Measurements from ENCODE around the gene MALRD1. TPM values are rescaled to one million over a fixed set of nuclear protein-coding genes. Genes with fewer than 3 reads are reported as not detected.

The MALRD1 gene
- total and polyA plus RNA-seq, 4 donors, result 0.17 to 17.9 (median 4.1) TPM

DNA sequence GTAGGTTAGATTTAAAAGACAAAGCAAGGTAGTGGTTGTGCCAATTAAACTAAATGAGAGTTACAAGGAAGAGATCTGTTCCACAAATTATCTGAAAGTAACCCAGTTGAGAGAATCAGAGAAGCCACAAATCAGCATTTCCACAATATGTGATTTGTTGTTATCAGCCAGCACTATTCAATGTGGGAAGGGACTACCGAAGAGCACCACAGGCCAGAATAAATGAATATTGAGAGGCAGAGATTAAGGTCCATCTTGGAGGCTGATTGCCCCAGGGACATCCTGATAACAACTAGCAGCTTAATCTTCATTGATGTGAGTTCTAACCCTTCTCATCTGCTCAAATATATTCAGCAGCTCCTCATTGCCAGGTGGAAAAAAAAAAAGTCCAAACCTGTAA, 367.6 kb downstream of the MALRD1 start:
- DNase-seq, result no peak
- TF ChIP-seq, protein P1, sequence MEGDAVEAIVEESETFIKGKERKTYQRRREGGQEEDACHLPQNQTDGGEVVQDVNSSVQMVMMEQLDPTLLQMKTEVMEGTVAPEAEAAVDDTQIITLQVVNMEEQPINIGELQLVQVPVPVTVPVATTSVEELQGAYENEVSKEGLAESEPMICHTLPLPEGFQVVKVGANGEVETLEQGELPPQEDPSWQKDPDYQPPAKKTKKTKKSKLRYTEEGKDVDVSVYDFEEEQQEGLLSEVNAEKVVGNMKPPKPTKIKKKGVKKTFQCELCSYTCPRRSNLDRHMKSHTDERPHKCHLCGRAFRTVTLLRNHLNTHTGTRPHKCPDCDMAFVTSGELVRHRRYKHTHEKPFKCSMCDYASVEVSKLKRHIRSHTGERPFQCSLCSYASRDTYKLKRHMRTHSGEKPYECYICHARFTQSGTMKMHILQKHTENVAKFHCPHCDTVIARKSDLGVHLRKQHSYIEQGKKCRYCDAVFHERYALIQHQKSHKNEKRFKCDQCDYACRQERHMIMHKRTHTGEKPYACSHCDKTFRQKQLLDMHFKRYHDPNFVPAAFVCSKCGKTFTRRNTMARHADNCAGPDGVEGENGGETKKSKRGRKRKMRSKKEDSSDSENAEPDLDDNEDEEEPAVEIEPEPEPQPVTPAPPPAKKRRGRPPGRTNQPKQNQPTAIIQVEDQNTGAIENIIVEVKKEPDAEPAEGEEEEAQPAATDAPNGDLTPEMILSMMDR (IDR thresholded peaks at IDR 0.05; ENCODE audit: control extremely low read depth, extremely low read depth), result no peak
- no peak for ATAC-seq (ENCODE audit: insufficient read depth, low FRiP score)

DNA sequence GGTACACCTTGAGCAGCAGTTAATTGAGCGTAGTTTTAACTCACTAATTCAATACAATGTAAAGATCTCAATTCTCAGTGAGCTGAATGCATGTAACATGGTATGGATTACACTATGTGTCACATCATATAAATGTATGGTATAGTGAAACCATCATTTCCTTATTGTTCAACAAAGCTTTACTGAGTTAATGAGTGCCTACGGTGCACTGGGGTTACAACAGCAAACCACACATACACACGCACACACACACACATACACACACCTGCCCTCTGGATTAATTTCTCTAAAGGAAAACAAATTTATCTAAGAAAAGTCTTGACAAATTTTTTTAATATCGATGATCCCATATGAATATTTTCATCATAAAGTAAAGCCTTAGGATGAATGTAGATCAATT, 369.1 kb downstream of the MALRD1 start:
- no peaks in the 10 kb centered on the region for H3K9me3 ChIP-seq (ENCODE audit: control insufficient read depth in 4 of 4, insufficient read depth in 3 of 4, low read length in 3 of 4)
- H3K4me3 ChIP-seq, result no peak overlapping the region
- H3K9ac ChIP-seq (ENCODE audit: insufficient read depth in 1 of 2, low read length in 2 of 2), result no peak overlapping the region
- no peaks in the 10 kb centered on the region for H3K36me3 ChIP-seq (ENCODE audit: control insufficient read depth in 4 of 4, insufficient read depth in 4 of 4, low read length in 4 of 4)
- TF ChIP-seq, protein P1 (IDR thresholded peaks at IDR 0.05; ENCODE audit: control extremely low read depth, extremely low read depth), result no peak
- DNase-seq (no peak), ATAC-seq (ENCODE audit: insufficient read depth, low FRiP score) (no peak)
- H3K27ac ChIP-seq (ENCODE audit: low read depth in 1 of 2, low read length in 1 of 2), result no peak overlapping the region
- no peaks in the 10 kb centered on the region for H3K27me3 ChIP-seq (ENCODE audit: control insufficient read depth in 3 of 3, insufficient read depth in 3 of 3, low read length in 2 of 3)
- peaks cover 0 to 29% (median 0%) of the 10 kb centered on the region in 5 donors for H3K4me1 ChIP-seq (ENCODE audit: control insufficient read depth in 5 of 5, insufficient read depth in 5 of 5, low read length in 5 of 5)
- 95% methylated on average over 4 of the region's 4 CpGs for WGBS, 2 donors

More for the DNA sequence above, 367.6 kb downstream of the MALRD1 start:
- H3K9me3 ChIP-seq (ENCODE audit: control insufficient read depth in 4 of 4, insufficient read depth in 3 of 4, low read length in 3 of 4), result no peaks in the 10 kb centered on the region
- WGBS, 2 donors, result 49 to 68% methylated on average over 1 of the region's 1 CpG
- no peak overlapping the region for H3K4me3 ChIP-seq
- no peak overlapping the region for H3K9ac ChIP-seq (ENCODE audit: insufficient read depth in 1 of 2, low read length in 2 of 2)
- H3K27ac ChIP-seq (ENCODE audit: low read depth in 1 of 2, low read length in 1 of 2), result no peak overlapping the region
- H3K36me3 ChIP-seq (ENCODE audit: control insufficient read depth in 4 of 4, insufficient read depth in 4 of 4, low read length in 4 of 4), result no peaks in the 10 kb centered on the region
- H3K4me1 ChIP-seq (ENCODE audit: control insufficient read depth in 5 of 5, insufficient read depth in 5 of 5, low read length in 5 of 5), result peaks cover 0 to 18% (median 0%) of the 10 kb centered on the region in 5 donors
- no peaks in the 10 kb centered on the region for H3K27me3 ChIP-seq (ENCODE audit: control insufficient read depth in 3 of 3, insufficient read depth in 3 of 3, low read length in 2 of 3)

- DNase-seq, result peak; percentile 74 to 97 (median 97)
- 52 to 79% methylated on average over 1 of the region's 1 CpG for WGBS, 2 donors
- Histone ChIP-seq H3K27me3 (ENCODE audit: control insufficient read depth in 3 of 3, insufficient read depth in 3 of 3, low read length in 2 of 3) (no peaks in the 10 kb centered on the region), H3K9me3 (ENCODE audit: control insufficient read depth in 4 of 4, insufficient read depth in 3 of 4, low read length in 3 of 4) (no peaks in the 10 kb centered on the region), H3K27ac (ENCODE audit: low read depth in 1 of 2, low read length in 1 of 2) (no peak overlapping the region), H3K4me3 (no peak overlapping the region), H3K9ac (ENCODE audit: insufficient read depth in 1 of 2, low read length in 2 of 2) (no peak overlapping the region), H3K4me1 (ENCODE audit: control insufficient read depth in 5 of 5, insufficient read depth in 5 of 5, low read length in 5 of 5) (peaks cover 0 to 62% (median 0%) of the 10 kb centered on the region in 5 donors), H3K36me3 (ENCODE audit: control insufficient read depth in 4 of 4, insufficient read depth in 4 of 4, low read length in 4 of 4) (no peaks in the 10 kb centered on the region)
- ATAC-seq (ENCODE audit: insufficient read depth, low FRiP score), result no peak
- TF ChIP-seq, protein P1 (IDR thresholded peaks at IDR 0.05; ENCODE audit: control extremely low read depth, extremely low read depth), result no peak
Measured at GRCh38 chr10:19421674-19422073, 373.1 kb downstream of the MALRD1 start.

DNA sequence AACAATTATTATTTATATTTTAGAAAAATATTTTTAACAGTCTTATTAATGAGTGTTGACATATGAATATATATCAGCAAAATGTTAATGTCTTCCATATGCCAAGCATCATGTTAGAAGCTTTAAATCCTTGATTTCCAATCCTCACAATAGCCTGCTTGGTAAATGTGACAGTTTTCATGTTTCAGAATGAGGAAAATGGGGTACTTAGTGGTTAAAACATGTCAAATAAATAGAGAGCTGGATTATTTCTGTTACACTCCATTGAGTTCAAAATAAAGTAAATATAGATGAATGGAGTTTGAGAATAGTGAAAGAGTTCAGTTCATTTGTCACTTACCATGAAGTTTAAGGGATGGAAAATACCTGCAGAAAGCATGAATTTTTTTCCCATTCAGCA, 377.4 kb downstream of the MALRD1 start:
- Histone ChIP-seq H3K36me3 (ENCODE audit: control insufficient read depth in 4 of 4, insufficient read depth in 4 of 4, low read length in 4 of 4) (no peaks in the 10 kb centered on the region), H3K27ac (ENCODE audit: low read depth in 1 of 2, low read length in 1 of 2) (no peak overlapping the region), H3K9me3 (ENCODE audit: control insufficient read depth in 4 of 4, insufficient read depth in 3 of 4, low read length in 3 of 4) (no peaks in the 10 kb centered on the region), H3K9ac (ENCODE audit: insufficient read depth in 1 of 2, low read length in 2 of 2) (no peak overlapping the region), H3K4me1 (ENCODE audit: control insufficient read depth in 5 of 5, insufficient read depth in 5 of 5, low read length in 5 of 5) (peaks cover 0 to 51% (median 0%) of the 10 kb centered on the region in 5 donors), H3K27me3 (ENCODE audit: control insufficient read depth in 3 of 3, insufficient read depth in 3 of 3, low read length in 2 of 3) (no peaks in the 10 kb centered on the region), H3K4me3 (no peak overlapping the region)
- ATAC-seq (ENCODE audit: insufficient read depth, low FRiP score), result no peak
- TF ChIP-seq, protein P1 (IDR thresholded peaks at IDR 0.05; ENCODE audit: control extremely low read depth, extremely low read depth), result no peak
- peak in 2 of 3 donors; percentile 84 to 87 for DNase-seq
